Germinal center (tissue), 1 donor: ENCODE measurements around the gene WTAP.
A peak's percentile ranks its signal among the peaks of the same experiment; 100 is the strongest.
"Not testable (repeated sequence)": the region's sequence is repeated elsewhere in the genome, so short reads cannot be mapped to it uniquely, and the experiment has no call there.

Experiments
- DNase-seq: peaks from one replicate; pipeline ENCODE4 v3.0.0; 2012; ENCODE audit warnings: mixed read lengths, low spot score

WTAP gene

GRCh38 chr6:159726918-159727716 is at the start of gene WTAP:
Gene WTAP, plus strand, starts transcription at chr6:159727506. Its CDS starts 8,760 bp downstream, at chr6:159736266.
- peak; percentile 95 for DNase-seq

- no peak for DNase-seq
Observed at GRCh38 chr6:159677506-159678165, 49.7 kb upstream of the WTAP start.

DNA sequence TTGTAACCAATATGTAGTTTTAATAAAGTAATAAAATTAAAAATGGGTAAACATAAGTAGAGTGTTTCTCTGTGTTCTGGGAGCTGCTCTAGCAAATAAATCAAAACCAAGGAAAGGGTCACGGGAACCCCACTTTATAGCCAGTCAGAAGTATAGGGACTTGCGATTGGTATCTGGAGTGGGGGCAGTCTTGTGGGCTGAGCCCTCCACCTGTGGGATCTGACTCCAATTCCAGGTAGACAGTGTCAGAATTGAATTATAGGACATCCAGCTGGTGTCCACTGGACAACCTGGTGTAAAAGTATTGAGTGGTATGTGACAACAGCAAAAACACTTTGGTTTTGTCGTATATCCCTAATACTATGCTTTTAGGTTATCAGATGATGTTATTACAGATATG is 48.7 kb upstream of the WTAP start:
- no peak for DNase-seq

DNA sequence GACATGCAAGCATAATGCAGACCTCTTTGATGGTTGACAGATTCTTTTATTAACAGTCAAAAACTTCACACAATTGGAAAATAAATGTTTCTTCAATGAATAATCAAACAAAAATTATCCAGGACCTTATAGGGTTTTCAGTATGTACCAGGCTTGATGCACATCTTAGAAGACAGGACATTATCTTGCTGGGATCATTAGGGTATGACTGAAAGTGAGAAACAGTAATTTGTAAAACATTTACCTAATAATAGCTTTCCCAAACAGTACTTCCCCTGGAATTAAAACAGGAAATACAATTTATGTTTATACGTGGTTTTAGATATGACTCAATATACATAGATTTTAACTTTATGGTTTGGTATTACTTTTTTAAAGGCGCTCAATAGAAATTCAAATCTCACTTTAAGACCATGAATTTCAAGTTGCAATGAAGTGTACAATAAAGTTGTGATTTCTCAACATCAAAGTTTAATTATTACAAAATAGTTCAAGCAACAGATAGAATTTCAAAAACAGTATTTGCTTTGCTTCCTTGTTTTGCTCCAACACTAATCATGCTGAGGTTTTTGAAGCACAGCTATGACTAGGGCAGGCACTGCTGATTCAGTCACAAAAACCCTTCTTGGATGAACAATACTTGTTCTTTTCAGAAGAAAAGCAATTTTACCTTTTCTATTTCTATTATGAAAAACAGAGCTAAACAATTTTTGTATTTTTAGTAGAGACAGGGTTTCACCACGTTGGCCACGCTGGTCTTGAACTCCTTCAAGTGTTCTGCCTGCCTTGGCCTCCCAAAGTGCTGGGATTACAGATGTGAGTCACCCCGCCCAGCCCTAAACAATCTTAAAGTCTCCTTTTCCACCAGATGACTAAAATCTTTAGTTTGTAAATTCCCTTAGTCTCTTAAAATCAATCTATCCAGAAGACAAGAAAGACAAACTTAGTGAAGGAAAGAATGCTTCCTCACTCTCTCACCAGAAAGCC is 47.9 kb upstream of the WTAP start:
- no peak for DNase-seq

GRCh38 chr6:159680104-159680503 is 47.2 kb upstream of the WTAP start:
- no peak for DNase-seq

GRCh38 chr6:159681191-159681880 is 46.0 kb upstream of the WTAP start:
- no peak for DNase-seq

- no peak for DNase-seq
Observed at GRCh38 chr6:159682295-159682694, 45.0 kb upstream of the WTAP start.

- no peak for DNase-seq
Observed at GRCh38 chr6:159682810-159683209, 44.5 kb upstream of the WTAP start.

GRCh38 chr6:159684013-159684304 is 43.3 kb upstream of the WTAP start:
- no peak for DNase-seq

DNA sequence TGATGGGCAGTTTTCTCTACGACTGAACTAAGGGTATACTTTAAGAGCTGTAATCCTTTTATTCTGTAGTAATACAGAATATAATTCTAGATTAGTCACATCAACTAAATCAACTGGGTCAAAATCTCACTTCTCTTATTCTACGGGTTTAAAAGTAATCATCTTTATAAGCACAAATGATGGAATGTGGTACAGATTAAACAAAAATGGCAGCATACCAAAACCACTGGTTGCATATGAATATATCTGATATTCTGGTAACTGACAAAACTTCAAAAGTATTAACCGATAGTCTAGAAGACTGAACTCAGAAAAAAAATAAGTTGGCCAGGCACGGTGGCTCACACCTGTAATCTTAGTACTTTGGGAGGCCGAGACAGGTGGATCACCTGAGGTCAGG is 41.3 kb upstream of the WTAP start:
- DNase-seq = no peak

DNA sequence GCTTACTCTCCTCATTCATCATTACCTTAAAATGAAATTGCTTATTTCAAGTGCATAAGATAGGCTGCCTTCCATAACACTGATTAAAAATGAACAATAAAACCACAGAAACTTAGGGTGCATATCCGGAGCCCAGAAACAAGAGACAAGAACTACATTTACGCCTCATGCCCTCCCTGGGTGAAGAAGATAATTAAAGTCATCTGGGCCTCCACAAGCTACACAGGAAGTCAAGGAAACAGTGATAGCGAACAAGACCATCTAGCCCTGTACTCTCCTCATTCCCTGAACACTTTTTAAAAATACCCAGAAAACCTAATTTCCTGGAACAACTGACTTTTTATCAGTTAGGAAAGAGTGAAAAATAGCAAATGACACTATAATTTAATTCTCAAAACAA is 40.6 kb upstream of the WTAP start:
- no peak for DNase-seq

DNA sequence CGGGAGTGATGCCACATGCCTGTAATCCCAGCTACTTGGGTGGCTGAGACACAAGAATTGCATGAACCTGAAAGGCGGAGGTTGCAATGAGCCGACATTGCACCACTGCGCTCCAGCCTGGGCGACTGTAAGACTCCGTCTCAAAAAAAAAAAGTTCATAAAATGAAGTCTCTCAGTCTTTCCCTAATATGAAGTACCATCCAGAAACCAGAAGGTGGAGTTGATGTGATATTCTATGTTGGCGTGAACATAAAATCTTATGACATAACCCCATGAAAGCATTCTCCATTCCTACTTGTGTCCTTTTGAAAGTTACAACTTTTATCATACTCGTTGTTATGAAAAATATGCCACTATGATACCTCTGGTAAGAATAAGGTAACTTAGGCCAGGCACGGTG is 40.0 kb upstream of the WTAP start:
- DNase-seq = no peak

DNA sequence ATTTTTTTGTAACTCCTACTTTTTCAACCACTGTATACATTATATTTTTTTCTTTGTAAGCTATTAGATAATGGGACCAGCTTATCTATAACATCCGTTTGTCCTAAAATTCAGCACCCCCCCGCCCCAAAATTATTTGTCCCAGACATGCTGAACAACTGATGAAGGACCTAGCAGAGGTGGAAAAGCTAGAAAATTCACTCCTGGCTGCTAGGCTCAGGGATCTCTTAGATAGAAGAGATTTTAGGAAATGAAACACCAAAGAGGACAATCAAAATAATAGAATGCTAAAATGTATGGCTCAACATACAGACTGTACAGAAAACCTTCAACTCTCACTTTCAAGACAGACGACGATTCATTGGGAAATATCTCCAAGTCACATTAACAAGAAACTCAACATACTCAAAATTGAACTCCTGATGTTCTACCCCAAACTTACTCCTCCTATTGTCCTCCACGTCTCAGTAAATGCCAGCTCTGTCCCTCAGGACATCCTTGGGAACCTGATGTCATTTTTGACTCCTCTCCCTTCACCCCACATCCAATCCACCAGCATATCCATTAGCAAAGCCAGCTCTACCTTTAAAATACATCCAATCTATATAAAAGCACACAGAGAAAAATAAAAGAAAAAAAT is 38.9 kb upstream of the WTAP start:
- no peak for DNase-seq

GRCh38 chr6:159689001-159689400 is 38.3 kb upstream of the WTAP start:
- DNase-seq = no peak

GRCh38 chr6:159690135-159690534 is 37.2 kb upstream of the WTAP start:
- DNase-seq = not testable (repeated sequence)

- peak; percentile 57 for DNase-seq
Observed at GRCh38 chr6:159691133-159691962, 36.0 kb upstream of the WTAP start.

- DNase-seq = no peak
Observed at GRCh38 chr6:159691963-159692287, 35.4 kb upstream of the WTAP start.

GRCh38 chr6:159692303-159693127 is 34.8 kb upstream of the WTAP start:
- peak; percentile 59 for DNase-seq

DNA sequence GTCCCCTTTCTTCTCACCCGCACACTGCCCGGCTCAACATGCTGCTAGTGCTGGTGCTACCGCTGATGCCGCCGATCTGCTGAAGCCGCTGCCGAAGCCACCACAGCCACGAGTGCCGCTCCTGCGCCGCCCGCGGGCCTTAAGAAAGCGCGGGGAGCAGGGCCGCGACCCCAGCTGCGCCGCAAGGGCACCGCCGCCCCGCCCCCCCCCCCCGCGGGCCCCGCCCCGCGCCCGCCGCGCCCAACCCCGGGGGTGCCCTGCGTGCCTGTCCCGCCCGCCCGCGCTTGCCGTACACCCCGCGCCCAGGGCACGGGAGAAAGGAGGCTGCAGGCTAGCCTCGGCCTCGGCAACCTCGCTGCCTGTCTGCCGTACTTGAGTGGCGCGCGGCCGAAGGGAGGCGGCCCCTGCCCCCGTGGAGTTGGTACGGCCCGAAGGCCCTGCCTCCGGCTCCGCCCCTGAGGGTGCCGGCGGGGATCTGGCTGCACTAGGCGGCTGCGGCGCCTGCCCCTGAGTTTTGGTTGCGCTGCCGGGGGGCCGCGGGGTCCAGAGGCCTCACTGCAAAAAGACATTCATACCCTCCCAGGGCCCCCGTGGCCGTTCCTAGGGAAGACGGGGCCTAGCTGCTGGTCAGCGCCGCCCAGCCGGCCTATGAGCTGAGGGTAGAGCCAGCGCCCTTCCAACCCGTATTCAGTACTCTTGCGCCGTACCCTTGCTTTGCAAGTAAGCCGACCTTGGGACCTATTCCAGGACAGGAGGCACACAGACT is 34.0 kb upstream of the WTAP start, which contains the start of gene SOD2:
SOD2 (minus strand) TSS at position 114 of the 766 bp plus-strand sequence; CDS start at position 40, 74 bp downstream.
- peak; percentile 91 for DNase-seq
